ENCODE measurements around the gene SF3B6. TPM values are rescaled to one million over a fixed set of nuclear protein-coding genes. Genes with fewer than 3 reads are reported as not detected.

SF3B6 gene
- total and polyA plus RNA-seq, 9 of the 15 experiments (the other 6 are each of a cell fraction or from before 2014, with no cell fraction given): 146 to 591 (median 295) TPM

- TF ChIP-seq, protein P1, sequence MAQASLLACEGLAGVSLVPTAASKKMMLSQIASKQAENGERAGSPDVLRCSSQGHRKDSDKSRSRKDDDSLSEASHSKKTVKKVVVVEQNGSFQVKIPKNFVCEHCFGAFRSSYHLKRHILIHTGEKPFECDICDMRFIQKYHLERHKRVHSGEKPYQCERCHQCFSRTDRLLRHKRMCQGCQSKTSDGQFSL (CRISPR knock-in tag; IDR thresholded peaks at IDR 0.05): no peak
- TF ChIP-seq, protein P1 (tag; IDR thresholded peaks at IDR 0.05): no peak
- TF ChIP-seq NCOA1 (IDR thresholded peaks at IDR 0.05; ENCODE audit: low read depth) (no peak), HOXB6 (CRISPR knock-in tag; IDR thresholded peaks at IDR 0.05; ENCODE audit: borderline replicate concordance) (no peak), GABPB1 (CRISPR knock-in tag; IDR thresholded peaks at IDR 0.05) (peak; percentile 88), ZNF449 (CRISPR knock-in tag; IDR thresholded peaks at IDR 0.05) (no peak), NCOA2 (IDR thresholded peaks at IDR 0.05; ENCODE audit: partially characterized antibody in 2 of 2) (no peak), ZNF175 (CRISPR knock-in tag; IDR thresholded peaks at IDR 0.05; ENCODE audit: low read depth) (no peak), HMBOX1 (IDR thresholded peaks at IDR 0.05) (no peak), FOXO4 (CRISPR knock-in tag; IDR thresholded peaks at IDR 0.05) (0 out of 2 replicates have a peak, but pooled peaks have one; percentile 27), RBM39 (optimal IDR thresholded peaks at IDR 0.05; ENCODE audit: low read depth, low read length) (peak; percentile 16), ZNF507 (tag; conservative IDR thresholded peaks at IDR 0.05) (no peak), SNAPC5 (CRISPR knock-in tag; IDR thresholded peaks at IDR 0.05) (no peak), ATF7 (IDR thresholded peaks at IDR 0.05) (0 out of 2 replicates have a peak, but pooled peaks have one; percentile 58)
- TF ChIP-seq, protein P2, sequence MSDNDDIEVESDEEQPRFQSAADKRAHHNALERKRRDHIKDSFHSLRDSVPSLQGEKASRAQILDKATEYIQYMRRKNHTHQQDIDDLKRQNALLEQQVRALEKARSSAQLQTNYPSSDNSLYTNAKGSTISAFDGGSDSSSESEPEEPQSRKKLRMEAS (CRISPR knock-in tag; IDR thresholded peaks at IDR 0.05): peak; percentile 57
- TF ChIP-seq, protein P3, sequence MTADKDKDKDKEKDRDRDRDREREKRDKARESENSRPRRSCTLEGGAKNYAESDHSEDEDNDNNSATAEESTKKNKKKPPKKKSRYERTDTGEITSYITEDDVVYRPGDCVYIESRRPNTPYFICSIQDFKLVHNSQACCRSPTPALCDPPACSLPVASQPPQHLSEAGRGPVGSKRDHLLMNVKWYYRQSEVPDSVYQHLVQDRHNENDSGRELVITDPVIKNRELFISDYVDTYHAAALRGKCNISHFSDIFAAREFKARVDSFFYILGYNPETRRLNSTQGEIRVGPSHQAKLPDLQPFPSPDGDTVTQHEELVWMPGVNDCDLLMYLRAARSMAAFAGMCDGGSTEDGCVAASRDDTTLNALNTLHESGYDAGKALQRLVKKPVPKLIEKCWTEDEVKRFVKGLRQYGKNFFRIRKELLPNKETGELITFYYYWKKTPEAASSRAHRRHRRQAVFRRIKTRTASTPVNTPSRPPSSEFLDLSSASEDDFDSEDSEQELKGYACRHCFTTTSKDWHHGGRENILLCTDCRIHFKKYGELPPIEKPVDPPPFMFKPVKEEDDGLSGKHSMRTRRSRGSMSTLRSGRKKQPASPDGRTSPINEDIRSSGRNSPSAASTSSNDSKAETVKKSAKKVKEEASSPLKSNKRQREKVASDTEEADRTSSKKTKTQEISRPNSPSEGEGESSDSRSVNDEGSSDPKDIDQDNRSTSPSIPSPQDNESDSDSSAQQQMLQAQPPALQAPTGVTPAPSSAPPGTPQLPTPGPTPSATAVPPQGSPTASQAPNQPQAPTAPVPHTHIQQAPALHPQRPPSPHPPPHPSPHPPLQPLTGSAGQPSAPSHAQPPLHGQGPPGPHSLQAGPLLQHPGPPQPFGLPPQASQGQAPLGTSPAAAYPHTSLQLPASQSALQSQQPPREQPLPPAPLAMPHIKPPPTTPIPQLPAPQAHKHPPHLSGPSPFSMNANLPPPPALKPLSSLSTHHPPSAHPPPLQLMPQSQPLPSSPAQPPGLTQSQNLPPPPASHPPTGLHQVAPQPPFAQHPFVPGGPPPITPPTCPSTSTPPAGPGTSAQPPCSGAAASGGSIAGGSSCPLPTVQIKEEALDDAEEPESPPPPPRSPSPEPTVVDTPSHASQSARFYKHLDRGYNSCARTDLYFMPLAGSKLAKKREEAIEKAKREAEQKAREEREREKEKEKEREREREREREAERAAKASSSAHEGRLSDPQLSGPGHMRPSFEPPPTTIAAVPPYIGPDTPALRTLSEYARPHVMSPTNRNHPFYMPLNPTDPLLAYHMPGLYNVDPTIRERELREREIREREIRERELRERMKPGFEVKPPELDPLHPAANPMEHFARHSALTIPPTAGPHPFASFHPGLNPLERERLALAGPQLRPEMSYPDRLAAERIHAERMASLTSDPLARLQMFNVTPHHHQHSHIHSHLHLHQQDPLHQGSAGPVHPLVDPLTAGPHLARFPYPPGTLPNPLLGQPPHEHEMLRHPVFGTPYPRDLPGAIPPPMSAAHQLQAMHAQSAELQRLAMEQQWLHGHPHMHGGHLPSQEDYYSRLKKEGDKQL (CRISPR knock-in tag; IDR thresholded peaks at IDR 0.05; ENCODE audit: borderline replicate concordance): no peak; the same call in 1 of the 2 replicates
Measured at GRCh38 chr2:24084386-24085199, 8.5 kb upstream of the SF3B6 start, which contains the start of gene TP53I3 (continued).

Measured in K562 (cell line).